HG03108 (cell line): ENCODE measurements around the gene PTCHD4.
"Not testable (repeated sequence)": the region's sequence is repeated elsewhere in the genome, so short reads cannot be mapped to it uniquely, and the experiment has no call there.

Experiments used
- ATAC-seq: cut with Tn5 transposase; IDR thresholded peaks from one replicate; pipeline ENCODE4 v1.9.1; 2021; ENCODE audit warnings: moderate library complexity; ENCODE audit not compliant: unreplicated experiment

Gene PTCHD4

GRCh38 chr6:48111143-48111506 lies at the start of gene PTCHD4:
PTCHD4 (minus strand) TSS chr6:48111197; CDS start chr6:48068957, 42,240 bp downstream.
- ATAC-seq = no peak

- ATAC-seq = no peak
Observed at GRCh38 chr6:48151142-48151541, 40.1 kb upstream of the PTCHD4 start.

DNA sequence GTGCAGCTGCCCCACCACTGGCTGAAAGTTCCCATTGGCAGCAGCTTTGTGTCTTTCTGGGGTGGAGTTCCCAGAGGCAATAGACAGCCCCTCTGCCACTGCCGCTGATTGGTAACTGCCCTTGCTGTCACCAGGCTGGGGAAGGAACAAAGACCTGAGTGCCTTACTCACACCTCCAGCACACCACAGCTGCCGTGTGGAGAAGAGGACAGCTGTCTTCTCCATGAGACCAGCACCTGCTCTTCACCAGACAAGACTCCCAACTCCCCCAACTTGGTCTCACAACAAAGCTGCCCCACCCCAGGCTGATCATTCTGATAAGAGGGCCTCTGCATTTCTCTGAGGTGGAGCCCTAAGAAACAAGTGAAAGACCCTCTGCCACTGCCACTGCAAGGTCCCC lies 39.7 kb upstream of the PTCHD4 start:
- no peak for ATAC-seq

DNA sequence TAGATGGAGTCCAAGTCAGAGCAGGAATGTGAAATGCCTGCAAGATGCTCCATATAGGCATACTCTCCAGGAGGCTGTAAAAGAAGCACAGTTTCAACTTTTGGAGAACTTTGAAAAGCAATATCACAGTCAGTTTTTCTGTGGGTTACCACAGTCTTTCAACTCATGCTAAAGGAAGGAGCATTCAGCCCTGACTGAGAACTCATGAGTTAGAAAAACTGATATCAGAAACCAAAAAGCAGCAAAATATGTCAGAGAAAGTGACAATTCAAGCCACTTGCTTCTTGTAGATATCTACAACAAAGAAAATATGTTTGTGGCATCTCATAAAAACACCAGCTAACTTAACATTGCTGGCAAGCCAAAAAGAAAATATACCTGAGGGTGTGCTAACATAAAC lies 36.1 kb upstream of the PTCHD4 start:
- ATAC-seq = no peak

GRCh38 chr6:48144021-48144420 lies 33.0 kb upstream of the PTCHD4 start:
- ATAC-seq = no peak

GRCh38 chr6:48141975-48142374 lies 31.0 kb upstream of the PTCHD4 start:
- no peak for ATAC-seq

GRCh38 chr6:48139818-48140614 lies 29.0 kb upstream of the PTCHD4 start:
- ATAC-seq = no peak

GRCh38 chr6:48136856-48137255 lies 25.9 kb upstream of the PTCHD4 start:
- ATAC-seq = no peak

DNA sequence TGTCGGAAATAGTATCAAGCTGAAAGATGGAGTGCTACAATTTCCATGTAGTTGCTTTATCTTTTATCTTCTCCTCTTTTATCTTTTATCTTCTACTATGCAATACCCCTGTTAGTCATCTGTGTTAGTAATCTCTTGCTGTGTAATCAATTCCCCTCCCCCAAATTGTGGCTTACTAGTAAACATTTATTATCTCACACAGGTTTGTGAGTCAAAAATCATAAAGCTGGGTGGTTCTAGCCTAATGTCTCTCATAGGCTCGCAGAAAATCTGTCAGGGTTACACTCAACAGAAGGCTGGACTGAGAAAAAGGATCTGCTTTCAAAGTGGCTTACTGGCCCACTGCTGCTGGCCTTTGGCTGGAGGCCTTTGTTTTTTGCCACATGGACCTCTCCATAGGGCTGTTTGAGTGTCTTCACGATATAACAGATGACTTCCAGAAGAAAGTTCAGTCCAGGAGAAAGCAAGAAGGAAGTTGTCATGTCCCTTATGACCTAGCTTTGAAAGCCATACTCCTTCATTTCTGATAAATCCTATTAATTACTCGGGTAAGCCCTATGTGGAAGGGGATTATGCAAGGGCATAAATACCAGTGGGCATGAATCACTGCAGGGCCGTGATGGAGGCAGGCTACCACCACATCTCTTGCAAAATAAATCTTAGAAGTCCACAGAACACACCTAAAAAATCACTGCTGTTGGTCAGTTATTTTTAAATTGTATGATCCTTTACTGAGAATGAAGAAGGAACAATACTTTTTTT lies 24.5 kb upstream of the PTCHD4 start:
- ATAC-seq = no peak

DNA sequence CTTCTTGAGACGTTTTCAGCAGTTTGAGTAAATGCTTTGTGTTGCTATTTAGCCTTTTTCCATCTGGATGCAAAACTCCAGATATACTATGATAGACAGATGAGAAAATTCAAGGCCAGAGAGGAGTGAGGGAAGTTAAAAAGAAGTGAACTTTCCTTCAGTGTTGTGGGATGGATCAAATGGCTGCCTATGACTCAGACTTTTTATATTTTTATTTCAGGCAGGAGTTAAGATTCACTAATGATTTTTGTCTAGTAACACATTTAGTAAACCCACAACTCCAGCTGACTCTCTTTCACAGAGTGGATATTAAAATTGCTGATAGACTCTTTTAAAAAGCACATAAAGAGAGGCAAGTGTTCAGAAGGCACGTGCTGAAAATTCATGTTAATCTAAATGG lies 23.2 kb upstream of the PTCHD4 start:
- no peak for ATAC-seq

DNA sequence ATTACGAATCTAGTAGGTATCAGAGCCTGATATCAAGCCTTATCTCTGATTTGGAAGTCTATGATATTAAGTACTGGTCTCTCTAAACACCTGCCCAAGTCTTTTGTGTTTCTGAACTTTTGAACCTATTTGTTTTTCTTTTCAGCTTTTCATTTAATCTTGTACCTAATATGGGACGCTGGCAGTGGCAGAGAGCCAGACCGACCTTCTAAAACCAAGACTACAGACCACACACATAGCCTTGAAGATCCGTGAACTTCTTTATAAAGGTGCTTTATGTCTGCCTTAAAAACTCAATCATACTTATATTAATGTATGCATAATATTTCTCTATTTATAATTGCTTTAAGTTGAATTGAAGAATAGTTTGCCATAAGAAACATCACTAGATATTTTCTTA lies 12.6 kb upstream of the PTCHD4 start:
- no peak for ATAC-seq

GRCh38 chr6:48121983-48122749 lies 11.2 kb upstream of the PTCHD4 start:
- not testable (repeated sequence) for ATAC-seq

- no peak for ATAC-seq
Observed at GRCh38 chr6:48116699-48117645, 6.0 kb upstream of the PTCHD4 start.

- no peak for ATAC-seq
Observed at GRCh38 chr6:48113130-48113529, 2.1 kb upstream of the PTCHD4 start.

DNA sequence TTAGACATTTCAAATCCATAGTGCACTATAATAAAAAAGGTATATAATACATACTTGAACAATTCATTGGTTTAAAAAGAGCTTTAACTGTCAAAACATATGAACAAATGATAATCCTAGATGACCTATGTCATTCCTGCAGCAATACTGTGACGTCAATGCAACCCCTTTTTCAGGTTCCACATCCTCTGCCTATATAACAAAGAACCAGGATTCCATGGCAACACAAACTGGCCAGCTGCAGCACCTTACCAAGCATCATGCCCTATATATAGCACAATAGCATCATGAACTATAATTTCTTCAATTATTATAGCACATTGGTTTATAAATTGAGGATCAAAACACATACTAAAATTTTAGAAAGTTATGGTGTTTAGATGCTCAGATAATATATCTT lies 578 bp upstream of the PTCHD4 start:
- no peak for ATAC-seq

GRCh38 chr6:48110436-48111142 lies 408 bp downstream of the PTCHD4 start:
- no peak for ATAC-seq

GRCh38 chr6:48109944-48110343 lies 1.1 kb downstream of the PTCHD4 start:
- ATAC-seq = no peak

GRCh38 chr6:48102476-48103195 lies 8.4 kb downstream of the PTCHD4 start:
- not testable (repeated sequence) for ATAC-seq

DNA sequence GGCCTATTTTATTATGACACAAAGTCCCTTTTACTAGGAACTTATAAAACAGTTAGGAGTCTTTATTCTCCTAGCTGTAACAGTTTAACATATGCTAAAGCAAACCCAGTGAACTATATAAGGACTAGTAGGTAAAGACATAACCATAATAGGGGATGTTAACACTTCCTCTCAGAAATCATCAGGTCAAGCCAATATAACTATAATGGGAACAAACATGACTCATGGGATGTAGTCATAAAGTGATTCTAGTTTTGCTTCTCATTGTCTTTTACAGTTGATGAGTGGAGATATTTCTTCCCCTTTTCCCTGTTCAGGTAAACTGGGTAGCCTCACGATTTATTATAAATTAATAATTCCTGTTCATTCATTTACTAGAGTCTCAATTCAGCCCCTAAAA lies 9.7 kb downstream of the PTCHD4 start:
- no peak for ATAC-seq
